CD4-positive, alpha-beta T cell (primary cell): Measurements from ENCODE around the gene CALML5. TPM values are rescaled to one million over a fixed set of nuclear protein-coding genes. Genes with fewer than 3 reads are reported as not detected.
"Not testable (repeated sequence)": the region's sequence is repeated elsewhere in the genome, so short reads cannot be mapped to it uniquely, and the experiment has no call there.

ENCODE experiments used
- ATAC-seq: fragments of 200-7000 bp; cut with Tn5 transposase; one replicate; pipeline ENCODE4 v1.10.0; 2022; ENCODE audit warnings: mild to moderate bottlenecking; ENCODE audit not compliant: poor library complexity
- CTCF ChIA-PET: fragments of 350-600 bp; sonication (Branson Sonifier 250); formaldehyde crosslinking; loops from one replicate; lab custom pipeline; 2021; ENCODE audit warnings: antibody characterized with exemption, inconsistent platforms; lab: Charles Lee
- POLR2A ChIA-PET: fragments of 350-600 bp; sonication (Branson Sonifier 250); formaldehyde crosslinking; loops from one replicate; lab custom pipeline; 2021; ENCODE audit warnings: antibody characterized with exemption, inconsistent platforms; lab: Charles Lee
- DNase-seq, 14 experiments: peaks; one replicate each; pipeline ENCODE4 v3.0.0-alpha.2; 2013 to 2020; ENCODE audit warnings: mixed read lengths in 2 of 14
- H3K27ac ChIP-seq, 2 donors: one replicate each; pipeline versions ENCODE4 v1.5.1 to v1.7.0; 2013; ENCODE audit warnings: low read length in 2 of 2, low read depth in 1 of 2, mild to moderate bottlenecking in 1 of 2
- H3K27me3 ChIP-seq, 2 experiments: 1 replicate in 1 of 2; 2 replicates in 1 of 2; pipeline versions ENCODE4 v1.6.1 to v1.7.0; 2013; ENCODE audit warnings: low read length in 2 of 2, control low read depth in 1 of 2, mild to moderate bottlenecking in 1 of 2, moderate library complexity in 1 of 2; ENCODE audit not compliant: insufficient read depth in 2 of 2, control insufficient read depth in 1 of 2
- H3K36me3 ChIP-seq: one replicate; pipeline ENCODE4 v1.6.1; 2013; ENCODE audit warnings: low read length, control low read depth; ENCODE audit not compliant: insufficient read depth
- H3K4me1 ChIP-seq: one replicate; pipeline ENCODE4 v1.6.1; 2013; ENCODE audit warnings: low read length, control low read depth; ENCODE audit not compliant: insufficient read depth
- H3K4me3 ChIP-seq: one replicate; pipeline ENCODE4 v1.5.1; 2013; ENCODE audit warnings: mild to moderate bottlenecking, low read length, moderate library complexity
- H3K9me3 ChIP-seq, 2 experiments: 1 replicate in 1 of 2; 2 replicates in 1 of 2; pipeline versions ENCODE4 v1.6.1 to v1.7.0; 2013; ENCODE audit warnings: low read length in 2 of 2, mild to moderate bottlenecking in 2 of 2, control low read depth in 1 of 2, moderate library complexity in 1 of 2; ENCODE audit not compliant: control insufficient read depth in 1 of 2, insufficient read depth in 1 of 2
- H3K27ac Mint-ChIP-seq: one replicate; pipeline ENCODE4 v1.8.0; 2020; ENCODE audit warnings: mixed read lengths
- H3K27me3 Mint-ChIP-seq: one replicate; pipeline ENCODE4 v1.8.0; 2021; ENCODE audit warnings: mixed read lengths
- H3K36me3 Mint-ChIP-seq: one replicate; pipeline ENCODE4 v1.8.0; 2021; ENCODE audit warnings: low read depth, mixed read lengths
- H3K4me1 Mint-ChIP-seq: one replicate; pipeline ENCODE4 v1.8.0; 2021; ENCODE audit warnings: low read depth, mixed read lengths
- H3K4me3 Mint-ChIP-seq: one replicate; pipeline ENCODE4 v1.8.0; 2020; ENCODE audit warnings: mild to moderate bottlenecking, mixed read lengths
- H3K9me3 Mint-ChIP-seq: one replicate; pipeline ENCODE4 v1.8.0; 2020; ENCODE audit warnings: mixed read lengths
- CTCF ChIP-seq: fragments of 200-600 bp; IDR thresholded peaks from one replicate; pipeline ENCODE4 v1.8.0; 2022; ENCODE audit warnings: antibody characterized with exemption, mild to moderate bottlenecking
- intact Hi-C, 2 experiments: fragments of 100-400 bp; cut with DNase I in 1 of 2; cut with micrococcal nuclease in 1 of 2; formaldehyde crosslinking; loops; one replicate each; pipeline versions ENCODE4 v1.15.1 to v1.9.0; 2023 to 2025; cut with DNase I, micrococcal nuclease
- total RNA-seq, 174 experiments: library from RNA in 2 of 174; stranded (reverse) in 2 of 174; gene quantifications; one replicate each; pipeline ENCODE4 v1.2.3 and lab custom pipeline; 2021 to 2026

CALML5 gene
- total RNA-seq, 2 experiments from 2014 or later: not detected

DNA sequence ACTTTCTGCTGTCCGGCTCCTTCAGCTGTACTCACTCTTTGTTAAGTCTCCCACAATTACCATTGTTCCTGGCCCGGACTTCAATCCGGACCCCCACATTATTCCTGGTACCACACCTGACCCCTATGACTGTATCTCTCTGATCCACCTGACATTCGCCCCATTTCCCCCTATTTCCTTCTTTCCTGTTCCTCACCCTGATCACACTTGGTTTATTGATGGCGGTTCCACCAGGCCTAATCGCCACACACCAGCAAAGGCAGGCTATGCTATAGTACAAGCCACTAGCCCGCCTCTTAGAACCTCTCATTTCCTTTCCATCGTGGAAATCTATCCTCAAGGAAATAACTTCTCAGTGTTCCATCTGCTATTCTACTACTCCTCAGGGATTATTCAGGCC lies 24.3 kb downstream of the CALML5 start:
- intact Hi-C loops, H3K9me3 ChIP-seq, H3K4me3 Mint-ChIP-seq, H3K27me3 ChIP-seq, POLR2A ChIA-PET, H3K36me3 Mint-ChIP-seq, H3K27ac Mint-ChIP-seq, H3K27me3 Mint-ChIP-seq, H3K4me3 ChIP-seq, H3K4me1 Mint-ChIP-seq, ATAC-seq, DNase-seq, H3K9me3 Mint-ChIP-seq, H3K27ac ChIP-seq, H3K4me1 ChIP-seq, CTCF ChIA-PET, H3K36me3 ChIP-seq: not testable (repeated sequence)

- H3K27me3 ChIP-seq, H3K4me1 Mint-ChIP-seq, CTCF ChIA-PET, H3K4me1 ChIP-seq, H3K4me3 Mint-ChIP-seq, H3K27ac ChIP-seq, H3K27ac Mint-ChIP-seq, intact Hi-C loops, H3K9me3 ChIP-seq, H3K36me3 ChIP-seq, H3K4me3 ChIP-seq, POLR2A ChIA-PET, H3K36me3 Mint-ChIP-seq, H3K27me3 Mint-ChIP-seq, H3K9me3 Mint-ChIP-seq, DNase-seq, ATAC-seq: not testable (repeated sequence)
Observed at GRCh38 chr10:5474642-5475041, 24.7 kb downstream of the CALML5 start.

- Mint-ChIP-seq H3K4me1 (no peaks in the 10 kb centered on the region), H3K9me3 (no peaks in the 10 kb centered on the region), H3K36me3 (no peaks in the 10 kb centered on the region), H3K4me3 (no peak overlapping the region), H3K27ac (no peak overlapping the region), H3K27me3 (no peaks in the 10 kb centered on the region)
- no peak for ATAC-seq
- ChIA-PET CTCF (no interaction called here), POLR2A (no interaction called here)
- intact Hi-C loops: no loop called here
- peaks cover 0 to 18% of the 10 kb centered on the region in 2 experiments for H3K9me3 ChIP-seq
- no peaks in the 10 kb centered on the region for H3K36me3 ChIP-seq
- no peak overlapping the region for H3K4me3 ChIP-seq
- H3K27me3 ChIP-seq: no peaks in the 10 kb centered on the region
- no peak for DNase-seq
- H3K27ac ChIP-seq: no peak overlapping the region
- no peaks in the 10 kb centered on the region for H3K4me1 ChIP-seq
- no peak for TF ChIP-seq CTCF
Observed at GRCh38 chr10:5470062-5470751, 29.2 kb downstream of the CALML5 start.

DNA sequence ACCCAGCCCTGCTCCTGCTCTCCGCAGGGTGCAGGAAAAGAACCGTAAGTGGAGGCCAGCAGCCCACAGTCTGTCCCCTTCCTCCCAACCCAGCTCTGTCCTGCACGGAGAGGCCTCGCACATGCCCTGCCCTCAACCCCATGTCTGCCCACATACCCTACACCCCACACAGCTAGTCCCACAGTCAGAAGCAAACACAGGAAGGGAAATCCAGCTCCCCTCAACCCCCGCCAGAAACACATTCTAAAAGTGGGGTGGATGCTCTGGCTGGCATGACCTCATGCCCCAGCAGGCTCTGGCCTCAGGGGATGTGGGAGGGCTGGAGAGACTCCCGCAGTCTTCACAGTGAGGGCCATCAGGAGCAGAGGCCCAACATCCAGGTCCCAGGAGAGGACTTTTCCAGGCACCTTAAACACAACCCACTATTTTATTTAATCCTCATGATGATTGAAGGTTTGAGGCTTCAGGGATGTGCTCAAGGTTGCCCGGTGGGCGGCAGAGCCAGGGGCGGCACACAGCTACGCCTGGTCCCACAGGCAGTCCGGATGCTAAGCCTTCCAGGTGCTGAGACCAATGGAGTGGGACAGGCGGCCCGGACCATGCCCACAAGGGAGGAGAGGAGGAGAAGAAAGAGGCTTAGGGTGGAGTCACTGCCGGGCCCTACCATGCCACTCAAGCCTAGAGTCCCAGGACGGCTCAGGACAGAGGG lies 29.9 kb downstream of the CALML5 start:
- Histone ChIP-seq H3K4me1 (no peaks in the 10 kb centered on the region), H3K4me3 (no peak overlapping the region), H3K36me3 (no peaks in the 10 kb centered on the region), H3K27ac (no peak overlapping the region), H3K9me3 (peaks cover 0 to 18% of the 10 kb centered on the region in 2 experiments), H3K27me3 (no peaks in the 10 kb centered on the region)
- DNase-seq (no peak), ATAC-seq (no peak)
- Mint-ChIP-seq H3K27ac (no peak overlapping the region), H3K27me3 (no peaks in the 10 kb centered on the region), H3K4me3 (no peak overlapping the region), H3K4me1 (no peaks in the 10 kb centered on the region), H3K9me3 (no peaks in the 10 kb centered on the region), H3K36me3 (no peaks in the 10 kb centered on the region)
- ChIA-PET POLR2A (no interaction called here), CTCF (no interaction called here)
- intact Hi-C loops: no loop called here
- TF ChIP-seq CTCF: no peak
